IMR-90 (cell line): ENCODE results near the gene MAP2K5. TPM values are rescaled to one million over a fixed set of nuclear protein-coding genes. Genes with fewer than 3 reads are reported as not detected.
A peak's percentile ranks its signal among the peaks of the same experiment; 100 is the strongest.

Experiments
- ATAC-seq: fragments of 200-7000 bp; cut with Tn5 transposase; 2 replicates; pipeline ENCODE4 v1.9.1; 2020; ENCODE audit warnings: low read depth, mild to moderate bottlenecking, moderate library complexity
- BruUV-seq: library from RNA; stranded (reverse); fragments of 400-500 nt; replicated peaks from 2 replicates; lab custom pipeline; 2021; lab: Mats Ljungman, UMichigan
- CTCF ChIA-PET: fragments of 300-600 bp; formaldehyde crosslinking; extraction: SDS; loops from one replicate; lab custom pipeline; 2021; ENCODE audit warnings: antibody characterized with exemption; lab: Yijun Ruan, JAX
- POLR2A ChIA-PET: fragments of 300-600 bp; sonication (Branson Sonifier 250); formaldehyde crosslinking; loops from one replicate; lab custom pipeline; 2022; ENCODE audit warnings: antibody characterized with exemption; ENCODE audit not compliant: unreplicated experiment; lab: Charles Lee
- DNase-seq: peaks from one replicate; pipeline ENCODE4 v3.0.0; 2013
- H2AFZ ChIP-seq: replicated peaks from 2 replicates; pipeline ENCODE3; 2013; ENCODE audit warnings: low read length, mild to moderate bottlenecking; ENCODE audit not compliant: poor library complexity
- H2AK5ac ChIP-seq: 2 replicates; pipeline ENCODE4 v1.6.1; 2013; ENCODE audit warnings: low read depth, low read length, inconsistent platforms
- H2AK9ac ChIP-seq: replicated peaks from 2 replicates; pipeline ENCODE3; 2013; ENCODE audit warnings: mild to moderate bottlenecking, low read depth, low read length, moderate library complexity; ENCODE audit not compliant: poor library complexity
- H2BK120ac ChIP-seq: 2 replicates; pipeline ENCODE4 v1.6.1; 2013; ENCODE audit warnings: low read depth, low read length, inconsistent platforms
- H2BK15ac ChIP-seq: 3 replicates; pipeline ENCODE4 v1.6.1; 2013; ENCODE audit warnings: low read depth, low read length, inconsistent platforms
- H2BK20ac ChIP-seq: 2 replicates; pipeline ENCODE4 v1.6.1; 2013; ENCODE audit warnings: low read depth, mild to moderate bottlenecking, inconsistent platforms, low read length, moderate library complexity
- H2BK5ac ChIP-seq: 2 replicates; pipeline ENCODE4 v1.6.1; 2013; ENCODE audit warnings: mild to moderate bottlenecking, low read depth, low read length, inconsistent platforms; ENCODE audit not compliant: poor library complexity, severe bottlenecking
- H3K14ac ChIP-seq: replicated peaks from 2 replicates; pipeline ENCODE4 v1.6.1; 2013; ENCODE audit warnings: low read depth, low read length, inconsistent platforms
- H3K18ac ChIP-seq: 2 replicates; pipeline ENCODE4 v1.6.1; 2013; ENCODE audit warnings: low read depth, low read length, control low read depth
- H3K23ac ChIP-seq: 2 replicates; pipeline ENCODE4 v1.6.1; 2013; ENCODE audit warnings: low read depth, low read length, inconsistent platforms
- H3K27ac ChIP-seq: 2 replicates; pipeline ENCODE4 v1.5.1; 2013; ENCODE audit warnings: mild to moderate bottlenecking, control low read depth, low read length; ENCODE audit not compliant: insufficient read depth
- H3K27me3 ChIP-seq: 2 replicates; pipeline ENCODE4 v1.6.1; 2013; ENCODE audit warnings: low read length; ENCODE audit not compliant: control insufficient read depth, insufficient read depth
- H3K36me3 ChIP-seq: 2 replicates; pipeline ENCODE4 v1.6.1; 2013; ENCODE audit warnings: low read length, mixed read lengths; ENCODE audit not compliant: control insufficient read depth, insufficient read depth
- H3K4ac ChIP-seq: 2 replicates; pipeline ENCODE4 v1.6.1; 2013; ENCODE audit warnings: low read depth, low read length, inconsistent platforms
- H3K4me1 ChIP-seq: 2 replicates; pipeline ENCODE4 v1.6.1; 2013; ENCODE audit warnings: low read length, mixed read lengths; ENCODE audit not compliant: control insufficient read depth, insufficient read depth
- H3K4me2 ChIP-seq: 2 replicates; pipeline ENCODE4 v1.6.1; 2013; ENCODE audit warnings: low read depth, mild to moderate bottlenecking, control low read depth, low read length, moderate library complexity
- H3K4me3 ChIP-seq: 2 replicates; pipeline ENCODE4 v1.5.1; 2013; ENCODE audit warnings: low read depth, mild to moderate bottlenecking, control low read depth, low read length, moderate library complexity; ENCODE audit not compliant: insufficient read depth
- H3K56ac ChIP-seq: 2 replicates; pipeline ENCODE4 v1.6.1; 2013; ENCODE audit warnings: low read length, inconsistent platforms; ENCODE audit not compliant: insufficient read depth; ENCODE audit errors: extremely low read depth
- H3K79me1 ChIP-seq, 2 experiments: 2 replicates each; pipeline ENCODE4 v1.6.1; 2013; ENCODE audit warnings: low read length in 2 of 2, inconsistent platforms in 1 of 2, low read depth in 1 of 2
- H3K9ac ChIP-seq: 2 replicates; pipeline ENCODE4 v1.6.1; 2013; ENCODE audit warnings: low read depth, low read length, control low read depth
- H3K9me1 ChIP-seq: 2 replicates; pipeline ENCODE4 v1.6.1; 2013; ENCODE audit warnings: low read length, inconsistent platforms; ENCODE audit not compliant: insufficient read depth
- H3K9me3 ChIP-seq: 2 replicates; pipeline ENCODE4 v1.6.1; 2013; ENCODE audit warnings: low read length; ENCODE audit not compliant: control insufficient read depth, insufficient read depth
- H4K20me1 ChIP-seq: 2 replicates; pipeline ENCODE4 v1.6.1; 2013; ENCODE audit warnings: low read length, inconsistent platforms; ENCODE audit not compliant: insufficient read depth
- H4K5ac ChIP-seq: 2 replicates; pipeline ENCODE4 v1.6.1; 2013; ENCODE audit warnings: mild to moderate bottlenecking, low read depth, low read length, control low read depth
- H4K8ac ChIP-seq, 2 experiments: 2 replicates each; pipeline ENCODE4 v1.6.1; 2013; ENCODE audit warnings: low read depth in 2 of 2, low read length in 2 of 2, control low read depth in 1 of 2, inconsistent platforms in 1 of 2
- H4K91ac ChIP-seq: 2 replicates; pipeline ENCODE4 v1.6.1; 2013; ENCODE audit warnings: low read depth, low read length, inconsistent platforms; ENCODE audit not compliant: insufficient read depth
- CTCF ChIP-seq: conservative IDR thresholded peaks from 2 replicates; pipeline ENCODE4 v1.5.1; 2012; ENCODE audit warnings: mild to moderate bottlenecking, low read depth, low read length, improper control_type of control experiment
- RAD21 ChIP-seq: IDR thresholded peaks from 2 replicates; pipeline ENCODE4 v1.6.1; 2012; ENCODE audit warnings: low read length, improper control_type of control experiment
- RCOR1 ChIP-seq: IDR thresholded peaks from 2 replicates; pipeline ENCODE4 v1.6.1; 2012; ENCODE audit warnings: mild to moderate bottlenecking, low read length, improper control_type of control experiment; ENCODE audit not compliant: insufficient replicate concordance
- SMC3 ChIP-seq: fragments of 150-350 bp; IDR thresholded peaks from 2 replicates; pipeline ENCODE4 v1.6.1; 2016; ENCODE audit warnings: low read depth, mild to moderate bottlenecking, antibody characterized with exemption, low read length, moderate library complexity
- WGBS, 2 experiments: methylation state at CpG; one replicate each; pipeline versions ENCODE4 v1.1.5 to v1.1.7; 2013; ENCODE audit warnings: missing lambda C conversion rate in 2 of 2; ENCODE audit not compliant: insufficient read length in 1 of 2; ENCODE audit errors: extremely low coverage in 2 of 2; 5-methylcytosine and 5-hydroxymethylcytosine counted together
- dilution Hi-C: fragments of 300-500 bp; cut with HindIII; formaldehyde crosslinking; loops from one replicate; pipeline ENCODE4 v1.14.3; 2018; ENCODE audit warnings: low sequenced_read_pairs; ENCODE audit not compliant: unreplicated experiment
- in situ Hi-C: fragments of 300-500 bp; cut with MboI; formaldehyde crosslinking; loops from 3 replicates; pipeline ENCODE4 v1.14.3; 2019; ENCODE audit warnings: low sequenced_read_pairs, inconsistent platforms, mixed read lengths
- intact Hi-C: fragments of 100-400 bp; cut with micrococcal nuclease; formaldehyde crosslinking; loops from 2 replicates; pipeline ENCODE4 v1.10.0; 2022
- polyA plus RNA-seq, 3 experiments: library from polyadenylated mRNA; depleted of rRNA; stranded (reverse); fragments of >200 nt; gene quantifications; 2 replicates each; pipeline ENCODE4 v1.2.3, GENCODE V29; 2012; ENCODE audit warnings: low replicate concordance in 1 of 3
- total RNA-seq: library from RNA; depleted of rRNA; stranded (reverse); fragments of >200 nt; gene quantifications from 2 replicates; pipeline ENCODE4 v1.2.3, GENCODE V29; 2012

MAP2K5 gene
- total and polyA plus RNA-seq, 2 of the 4 experiments (the other 2 are of a cell fraction): 1.6 to 6.1 TPM

GRCh38 chr15:67501177-67501835 lies 41.2 kb upstream of the MAP2K5 start:
- H3K14ac ChIP-seq: no peak overlapping the region
- BruUV-seq: no TSS peak
- H4K91ac ChIP-seq: no peak overlapping the region
- no peak overlapping the region for H2AK5ac ChIP-seq
- no CpG with 5 or more reads among the region's 2 CpGs for WGBS, 2 experiments
- H4K20me1 ChIP-seq: no peaks in the 10 kb centered on the region
- H3K56ac ChIP-seq: no peak overlapping the region
- H3K9me1 ChIP-seq: no peaks in the 10 kb centered on the region
- ChIA-PET CTCF (interaction anchor here (0.6 to 1.2 kb wide), 7 partner anchors 20 to 334 kb away, joined by 3 to 4 read pairs (median 3); partner anchors contain the start of gene SKOR1), POLR2A (no interaction called here)
- no peak overlapping the region for H2AK9ac ChIP-seq
- H3K9me3 ChIP-seq: no peaks in the 10 kb centered on the region
- DNase-seq (peak; percentile 54), ATAC-seq (peak; percentile 85)
- no peak overlapping the region for H3K4me3 ChIP-seq
- dilution Hi-C loops: no loop called here
- no peak overlapping the region for H3K18ac ChIP-seq
- no peak overlapping the region for H3K23ac ChIP-seq
- TF ChIP-seq CTCF (peak; percentile 58), RAD21 (peak; percentile 62), RCOR1 (no peak), SMC3 (peak; percentile 40; the same call in 1 of the 2 replicates)
- no peak overlapping the region for H2BK15ac ChIP-seq
- no peak overlapping the region for H3K9ac ChIP-seq
- H3K4ac ChIP-seq: no peak overlapping the region
- no peak overlapping the region for H4K5ac ChIP-seq
- no peaks in the 10 kb centered on the region for H3K27me3 ChIP-seq
- no peak overlapping the region for H4K8ac ChIP-seq
- no peaks in the 10 kb centered on the region for H3K4me1 ChIP-seq
- H3K36me3 ChIP-seq: no peaks in the 10 kb centered on the region
- H3K4me2 ChIP-seq: no peak overlapping the region
- intact Hi-C loops: loop anchor here (2.0 kb wide), 1 partner anchor 335 kb away; no protein-coding TSS in a partner anchor
- H2BK120ac ChIP-seq: no peak overlapping the region
- no peak overlapping the region for H2BK5ac ChIP-seq
- no peak overlapping the region for H2BK20ac ChIP-seq
- no peaks in the 10 kb centered on the region for H3K79me1 ChIP-seq
- no peak overlapping the region for H2AFZ ChIP-seq
- no peak overlapping the region for H3K27ac ChIP-seq
- in situ Hi-C loops: no loop called here
